Measurements from ENCODE around the gene POLK. TPM values are rescaled to one million over a fixed set of nuclear protein-coding genes. Genes with fewer than 3 reads are reported as not detected.
"Not testable (repeated sequence)": the region's sequence is repeated elsewhere in the genome, so short reads cannot be mapped to it uniquely, and the experiment has no call there.

Gene POLK
- total RNA-seq, 2 experiments from 2014 or later, result 29.8 to 30.7 TPM

GRCh38 chr5:75526070-75526469 lies 14.4 kb downstream of the POLK start:
- H3K36me3 Mint-ChIP-seq (ENCODE audit: low read depth), result peaks cover 27% of the 10 kb centered on the region
- ChIA-PET CTCF (no interaction called here), POLR2A (no interaction called here)
- peaks cover 13% of the 10 kb centered on the region for H3K9me3 Mint-ChIP-seq (ENCODE audit: insufficient read depth)
- H3K4me3 Mint-ChIP-seq, result no peak overlapping the region
- DNase-seq (no peak), ATAC-seq (no peak)
- H3K4me1 Mint-ChIP-seq (ENCODE audit: low read depth), result peaks cover 25% of the 10 kb centered on the region
- no peaks in the 10 kb centered on the region for H3K27me3 Mint-ChIP-seq (ENCODE audit: low read depth)
- H3K27ac Mint-ChIP-seq, result no peak overlapping the region

DNA sequence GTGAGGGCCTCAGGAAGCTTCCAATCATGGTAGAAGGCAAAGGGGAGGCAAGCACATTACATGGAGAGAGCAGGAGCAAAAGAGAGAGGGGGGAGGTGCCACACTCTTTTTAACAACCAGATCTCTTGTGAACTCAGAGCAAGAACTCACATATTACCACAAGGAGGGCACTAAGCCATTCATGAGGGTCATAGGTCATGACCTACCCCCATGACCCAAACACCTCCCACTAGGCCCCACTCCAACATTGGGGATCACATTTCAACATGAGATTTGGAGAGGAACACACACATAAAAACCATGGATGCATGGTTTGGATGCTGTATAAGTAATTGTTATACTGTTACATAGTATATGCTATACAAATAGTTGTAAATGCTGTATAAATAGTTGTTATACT lies 17.5 kb downstream of the POLK start:
- H3K9me3 Mint-ChIP-seq (ENCODE audit: insufficient read depth), result peaks cover 5% of the 10 kb centered on the region
- ATAC-seq, result no peak
- H3K27ac Mint-ChIP-seq, result no peak overlapping the region
- H3K36me3 Mint-ChIP-seq (ENCODE audit: low read depth), result peaks cover 32% of the 10 kb centered on the region
- no peak for DNase-seq
- no peak overlapping the region for H3K4me3 Mint-ChIP-seq
- ChIA-PET CTCF (no interaction called here), POLR2A (no interaction called here)
- no peaks in the 10 kb centered on the region for H3K27me3 Mint-ChIP-seq (ENCODE audit: low read depth)
- peaks cover 16% of the 10 kb centered on the region for H3K4me1 Mint-ChIP-seq (ENCODE audit: low read depth)

DNA sequence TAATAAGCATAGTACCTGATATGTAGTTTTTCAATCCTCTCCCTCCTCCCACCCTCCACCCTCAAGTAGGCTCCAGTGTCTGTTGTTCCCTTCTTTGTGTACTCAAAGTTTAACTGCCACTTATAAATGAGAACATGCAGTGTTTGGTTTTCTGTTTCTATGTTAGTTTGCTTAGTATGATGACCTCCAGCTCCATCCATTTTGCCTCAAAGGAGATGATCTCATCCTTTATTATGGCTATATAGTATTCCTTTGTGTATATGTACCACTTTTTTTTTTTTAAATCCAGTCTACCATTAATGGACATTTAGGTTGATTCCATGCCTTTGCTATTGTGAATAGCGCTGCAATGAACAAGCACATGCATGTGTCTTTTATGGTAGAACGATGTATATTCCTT lies 20.5 kb downstream of the POLK start:
- DNase-seq (no peak), ATAC-seq (no peak)
- no peaks in the 10 kb centered on the region for H3K27me3 Mint-ChIP-seq (ENCODE audit: low read depth)
- no peak overlapping the region for H3K27ac Mint-ChIP-seq
- ChIA-PET POLR2A (no interaction called here), CTCF (no interaction called here)
- H3K9me3 Mint-ChIP-seq (ENCODE audit: insufficient read depth), result peaks cover 5% of the 10 kb centered on the region
- H3K36me3 Mint-ChIP-seq (ENCODE audit: low read depth), result peaks cover 53% of the 10 kb centered on the region
- H3K4me3 Mint-ChIP-seq, result no peak overlapping the region
- peaks cover 2% of the 10 kb centered on the region for H3K4me1 Mint-ChIP-seq (ENCODE audit: low read depth)

- H3K9me3 Mint-ChIP-seq (ENCODE audit: insufficient read depth); ATAC-seq; POLR2A ChIA-PET; H3K27me3 Mint-ChIP-seq (ENCODE audit: low read depth); H3K4me3 Mint-ChIP-seq; H3K4me1 Mint-ChIP-seq (ENCODE audit: low read depth); DNase-seq; H3K27ac Mint-ChIP-seq: not testable (repeated sequence)
- peaks cover 53% of the 10 kb centered on the region for H3K36me3 Mint-ChIP-seq (ENCODE audit: low read depth)
- CTCF ChIA-PET, result interaction anchor here (1.0 kb wide), 1 partner anchor 13 kb away, joined by 4 read pairs; no protein-coding TSS in a partner anchor
Observed at GRCh38 chr5:75533716-75534115, 22.0 kb downstream of the POLK start.

GRCh38 chr5:75534734-75535133 lies 23.0 kb downstream of the POLK start:
- no peak overlapping the region for H3K27ac Mint-ChIP-seq
- H3K4me3 Mint-ChIP-seq, result no peak overlapping the region
- CTCF ChIA-PET, result interaction anchor here (1.0 kb wide), 1 partner anchor 14 kb away, joined by 4 read pairs; no protein-coding TSS in a partner anchor
- no peak for ATAC-seq
- POLR2A ChIA-PET, result no interaction called here
- H3K36me3 Mint-ChIP-seq (ENCODE audit: low read depth), result peaks cover 50% of the 10 kb centered on the region
- DNase-seq, result no peak
- H3K27me3 Mint-ChIP-seq (ENCODE audit: low read depth), result no peaks in the 10 kb centered on the region
- H3K9me3 Mint-ChIP-seq (ENCODE audit: insufficient read depth), result peaks cover 5% of the 10 kb centered on the region
- H3K4me1 Mint-ChIP-seq (ENCODE audit: low read depth), result peaks cover 2% of the 10 kb centered on the region

GRCh38 chr5:75536147-75536546 lies 24.5 kb downstream of the POLK start:
- H3K36me3 Mint-ChIP-seq (ENCODE audit: low read depth), result peaks cover 50% of the 10 kb centered on the region
- H3K9me3 Mint-ChIP-seq (ENCODE audit: insufficient read depth), result peaks cover 5% of the 10 kb centered on the region
- ATAC-seq (no peak), DNase-seq (no peak)
- no peak overlapping the region for H3K27ac Mint-ChIP-seq
- H3K27me3 Mint-ChIP-seq (ENCODE audit: low read depth), result no peaks in the 10 kb centered on the region
- H3K4me1 Mint-ChIP-seq (ENCODE audit: low read depth), result peaks cover 2% of the 10 kb centered on the region
- ChIA-PET CTCF (no interaction called here), POLR2A (no interaction called here)
- H3K4me3 Mint-ChIP-seq, result no peak overlapping the region

DNA sequence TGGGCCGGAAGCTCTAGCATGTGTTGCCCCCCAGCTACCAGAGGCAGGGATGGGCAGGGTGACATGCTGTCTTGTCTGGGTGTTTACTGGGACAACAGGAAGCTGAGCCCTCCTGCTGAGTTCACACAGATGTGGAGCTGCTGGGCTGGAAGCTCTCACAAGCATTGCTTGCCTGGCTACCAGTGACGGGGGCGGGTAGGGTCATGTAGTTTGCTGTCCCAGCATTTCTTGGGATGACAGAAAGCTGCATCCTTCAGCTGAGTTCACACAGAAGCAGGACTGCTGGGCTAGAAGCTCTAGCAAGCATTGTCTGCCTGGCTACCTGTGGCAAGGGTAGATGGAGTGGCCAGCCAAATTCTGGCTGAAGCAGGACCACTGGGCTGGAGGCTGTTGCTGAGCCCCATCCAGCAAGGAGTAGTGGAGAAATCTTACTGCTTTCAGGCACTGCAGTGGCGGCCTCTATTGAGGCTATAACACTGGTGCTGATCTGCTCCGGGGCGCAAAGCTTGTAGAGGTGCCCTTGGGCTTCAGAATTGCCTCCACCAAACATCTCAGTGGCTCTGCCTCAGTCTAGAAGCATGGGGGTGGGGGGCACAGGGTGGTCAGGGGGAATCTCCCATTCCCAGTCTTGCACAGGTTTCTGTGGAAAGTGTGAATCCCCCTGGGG lies 25.1 kb downstream of the POLK start:
- ATAC-seq, result no peak
- CTCF ChIA-PET, result no interaction called here
- POLR2A ChIA-PET, result no interaction called here

GRCh38 chr5:75538211-75538610 lies 26.5 kb downstream of the POLK start:
- Mint-ChIP-seq H3K27ac (no peak overlapping the region), H3K27me3 (ENCODE audit: low read depth) (no peaks in the 10 kb centered on the region), H3K4me1 (ENCODE audit: low read depth) (peaks cover 2% of the 10 kb centered on the region), H3K36me3 (ENCODE audit: low read depth) (peaks cover 36% of the 10 kb centered on the region), H3K4me3 (no peak overlapping the region), H3K9me3 (ENCODE audit: insufficient read depth) (no peaks in the 10 kb centered on the region)
- ATAC-seq (no peak), DNase-seq (no peak)
- ChIA-PET POLR2A (no interaction called here), CTCF (interaction anchor here (1.4 kb wide), 1 partner anchor 21 kb away, joined by 3 read pairs; no protein-coding TSS in a partner anchor)

More for the DNA sequence above, 25.1 kb downstream of the POLK start:
- no peak for DNase-seq
- Mint-ChIP-seq H3K4me3 (no peak overlapping the region), H3K27ac (no peak overlapping the region), H3K27me3 (ENCODE audit: low read depth) (no peaks in the 10 kb centered on the region), H3K4me1 (ENCODE audit: low read depth) (peaks cover 2% of the 10 kb centered on the region), H3K36me3 (ENCODE audit: low read depth) (peaks cover 47% of the 10 kb centered on the region), H3K9me3 (ENCODE audit: insufficient read depth) (peaks cover 5% of the 10 kb centered on the region)

- ATAC-seq, result no peak
- POLR2A ChIA-PET, result no interaction called here
- no peak overlapping the region for H3K4me3 Mint-ChIP-seq
Observed at GRCh38 chr5:75545131-75545530, 33.4 kb downstream of the POLK start.

DNA sequence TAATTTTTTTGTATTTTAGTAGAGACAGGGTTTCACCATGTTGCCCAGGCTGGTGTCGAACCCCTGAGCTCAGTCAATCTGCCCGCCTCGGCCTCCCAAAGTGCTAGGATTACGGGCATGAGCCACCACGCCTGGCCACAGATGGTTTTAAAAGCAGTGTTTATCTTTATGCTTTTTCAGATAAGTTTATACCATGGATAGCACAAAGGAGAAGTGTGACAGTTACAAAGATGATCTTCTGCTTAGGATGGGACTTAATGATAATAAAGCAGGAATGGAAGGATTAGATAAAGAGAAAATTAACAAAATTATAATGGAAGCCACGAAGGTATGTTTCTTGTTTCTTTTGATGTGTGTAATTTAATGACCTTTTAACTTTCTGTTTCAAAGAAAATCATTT lies 35.1 kb downstream of the POLK start:
- Mint-ChIP-seq H3K4me1 (ENCODE audit: low read depth) (no peaks in the 10 kb centered on the region), H3K27me3 (ENCODE audit: low read depth) (no peaks in the 10 kb centered on the region), H3K27ac (no peak overlapping the region), H3K36me3 (ENCODE audit: low read depth) (peaks cover 23% of the 10 kb centered on the region), H3K4me3 (no peak overlapping the region), H3K9me3 (ENCODE audit: insufficient read depth) (peaks cover 4% of the 10 kb centered on the region)
- DNase-seq (no peak), ATAC-seq (no peak)
- POLR2A ChIA-PET, result no interaction called here
- CTCF ChIA-PET, result no interaction called here

More at GRCh38 chr5:75545131-75545530, 33.4 kb downstream of the POLK start:
- Mint-ChIP-seq H3K36me3 (ENCODE audit: low read depth) (peaks cover 17% of the 10 kb centered on the region), H3K27me3 (ENCODE audit: low read depth) (no peaks in the 10 kb centered on the region), H3K9me3 (ENCODE audit: insufficient read depth) (peaks cover 4% of the 10 kb centered on the region), H3K27ac (no peak overlapping the region), H3K4me1 (ENCODE audit: low read depth) (no peaks in the 10 kb centered on the region)
- CTCF ChIA-PET, result no interaction called here
- no peak for DNase-seq

DNA sequence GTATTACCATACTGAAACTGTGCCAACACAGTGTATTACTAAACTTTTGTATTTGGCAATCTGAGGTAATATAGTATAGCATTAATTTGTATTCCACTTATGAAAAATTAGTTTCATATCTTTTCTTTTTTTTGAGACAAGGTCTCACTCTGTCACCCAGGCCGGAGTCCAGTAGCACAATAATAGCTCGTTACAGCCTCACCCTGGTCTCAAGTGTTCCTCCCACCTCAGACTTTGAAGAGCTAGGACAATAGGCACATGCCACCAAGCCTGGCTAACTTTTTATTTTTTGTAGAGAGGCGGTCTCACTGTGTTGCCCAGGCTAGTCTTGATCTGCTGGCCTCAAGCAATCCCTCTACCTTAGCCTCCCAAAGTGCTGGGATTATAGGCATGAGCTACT lies 36.1 kb downstream of the POLK start:
- H3K4me3 Mint-ChIP-seq, result no peak overlapping the region
- POLR2A ChIA-PET, result no interaction called here
- CTCF ChIA-PET, result no interaction called here
- H3K4me1 Mint-ChIP-seq (ENCODE audit: low read depth), result no peaks in the 10 kb centered on the region
- peaks cover 4% of the 10 kb centered on the region for H3K9me3 Mint-ChIP-seq (ENCODE audit: insufficient read depth)
- H3K27me3 Mint-ChIP-seq (ENCODE audit: low read depth), result no peaks in the 10 kb centered on the region
- no peak overlapping the region for H3K27ac Mint-ChIP-seq
- DNase-seq, result no peak
- peaks cover 30% of the 10 kb centered on the region for H3K36me3 Mint-ChIP-seq (ENCODE audit: low read depth)
- no peak for ATAC-seq

- Mint-ChIP-seq H3K27ac (no peak overlapping the region), H3K4me3 (no peak overlapping the region), H3K4me1 (ENCODE audit: low read depth) (no peaks in the 10 kb centered on the region), H3K36me3 (ENCODE audit: low read depth) (peaks cover 42% of the 10 kb centered on the region), H3K27me3 (ENCODE audit: low read depth) (no peaks in the 10 kb centered on the region), H3K9me3 (ENCODE audit: insufficient read depth) (peaks cover 4% of the 10 kb centered on the region)
- CTCF ChIA-PET, result no interaction called here
- POLR2A ChIA-PET, result no interaction called here
- ATAC-seq, result no peak
- no peak for DNase-seq
Observed at GRCh38 chr5:75550597-75550996, 38.9 kb downstream of the POLK start.

GRCh38 chr5:75551471-75551870 lies 39.8 kb downstream of the POLK start:
- Mint-ChIP-seq H3K4me1 (ENCODE audit: low read depth) (no peaks in the 10 kb centered on the region), H3K27me3 (ENCODE audit: low read depth) (no peaks in the 10 kb centered on the region), H3K9me3 (ENCODE audit: insufficient read depth) (peaks cover 6% of the 10 kb centered on the region), H3K27ac (no peak overlapping the region), H3K4me3 (no peak overlapping the region), H3K36me3 (ENCODE audit: low read depth) (peaks cover 47% of the 10 kb centered on the region)
- ChIA-PET POLR2A (no interaction called here), CTCF (no interaction called here)
- no peak for ATAC-seq
- DNase-seq, result no peak

All from activated CD8-positive, alpha-beta T cell treated with anti-CD3 and anti-CD28 coated beads, Interleukin-2, amount 10 ng/mL, durations not matched to agents 7 days and 5 days (primary cell).